ENCODE measurements around the gene WWC1.

The WWC1 gene

GRCh38 chr5:168362097-168362885, 70.8 kb downstream of the WWC1 start:
- no peak for DNase-seq (ENCODE audit: low read depth in 2 of 3, low spot score in 1 of 3)

GRCh38 chr5:168364151-168364661, 72.8 kb downstream of the WWC1 start:
- no peak for DNase-seq (ENCODE audit: low read depth in 2 of 3, low spot score in 1 of 3)

- DNase-seq (ENCODE audit: low read depth in 2 of 3, low spot score in 1 of 3), result no peak
Measured at GRCh38 chr5:168364750-168365550, 73.5 kb downstream of the WWC1 start.

GRCh38 chr5:168365581-168366081, 74.2 kb downstream of the WWC1 start:
- DNase-seq (ENCODE audit: low read depth in 2 of 3, low spot score in 1 of 3), result no peak

- DNase-seq (ENCODE audit: low read depth in 2 of 3, low spot score in 1 of 3), result no peak
Measured at GRCh38 chr5:168366116-168366515, 74.7 kb downstream of the WWC1 start.

GRCh38 chr5:168368854-168369253, 77.4 kb downstream of the WWC1 start:
- no peak for DNase-seq (ENCODE audit: low read depth in 2 of 3, low spot score in 1 of 3)

GRCh38 chr5:168370831-168371230, 79.4 kb downstream of the WWC1 start:
- DNase-seq (ENCODE audit: low read depth in 2 of 3, low spot score in 1 of 3), result no peak

GRCh38 chr5:168372356-168372946, 81.0 kb downstream of the WWC1 start:
- DNase-seq (ENCODE audit: low read depth in 2 of 3, low spot score in 1 of 3), result no peak

GRCh38 chr5:168374532-168374931, 83.1 kb downstream of the WWC1 start:
- DNase-seq (ENCODE audit: low read depth in 2 of 3, low spot score in 1 of 3), result no peak

- DNase-seq (ENCODE audit: low read depth in 2 of 3, low spot score in 1 of 3), result no peak
Measured at GRCh38 chr5:168375214-168375613, 83.8 kb downstream of the WWC1 start.

GRCh38 chr5:168377525-168377924, 86.1 kb downstream of the WWC1 start:
- DNase-seq (ENCODE audit: low read depth in 2 of 3, low spot score in 1 of 3), result peak in 1 of 3 donors; percentile 3

GRCh38 chr5:168378741-168379140, 87.3 kb downstream of the WWC1 start:
- no peak for DNase-seq (ENCODE audit: low read depth in 2 of 3, low spot score in 1 of 3)

- no peak for DNase-seq (ENCODE audit: low read depth in 2 of 3, low spot score in 1 of 3)
Measured at GRCh38 chr5:168382421-168382820, 91.0 kb downstream of the WWC1 start.

GRCh38 chr5:168390491-168390890, 99.0 kb downstream of the WWC1 start:
- DNase-seq (ENCODE audit: low read depth in 2 of 3, low spot score in 1 of 3), result no peak

GRCh38 chr5:168393773-168394172, 102.3 kb downstream of the WWC1 start:
- no peak for DNase-seq (ENCODE audit: low read depth in 2 of 3, low spot score in 1 of 3)

GRCh38 chr5:168400429-168401220, 109.2 kb downstream of the WWC1 start:
- no peak for DNase-seq (ENCODE audit: low read depth in 2 of 3, low spot score in 1 of 3)

GRCh38 chr5:168401226-168401625, 109.8 kb downstream of the WWC1 start:
- no peak for DNase-seq (ENCODE audit: low read depth in 2 of 3, low spot score in 1 of 3)

- DNase-seq (ENCODE audit: low read depth in 2 of 3, low spot score in 1 of 3), result no peak
Measured at GRCh38 chr5:168401880-168402279, 110.4 kb downstream of the WWC1 start.

- DNase-seq (ENCODE audit: low read depth in 2 of 3, low spot score in 1 of 3), result no peak
Measured at GRCh38 chr5:168404365-168404764, 112.9 kb downstream of the WWC1 start.

GRCh38 chr5:168407211-168407610, 115.8 kb downstream of the WWC1 start:
- DNase-seq (ENCODE audit: low read depth in 2 of 3, low spot score in 1 of 3), result no peak
